IPS-15b (cell line): ENCODE results near the gene UTP14C.
"Not testable (repeated sequence)": the region's sequence is repeated elsewhere in the genome, so short reads cannot be mapped to it uniquely, and the experiment has no call there.

Experiments used
- H3K27me3 ChIP-seq: one replicate; pipeline ENCODE4 v1.6.1; 2013; ENCODE audit warnings: low read length; ENCODE audit not compliant: control insufficient read depth, insufficient read depth
- H3K36me3 ChIP-seq: one replicate; pipeline ENCODE4 v1.6.1; 2013; ENCODE audit warnings: low read length; ENCODE audit not compliant: control insufficient read depth, insufficient read depth
- H3K4me1 ChIP-seq: one replicate; pipeline ENCODE4 v1.6.1; 2013; ENCODE audit warnings: mild to moderate bottlenecking, low read length; ENCODE audit not compliant: control insufficient read depth, insufficient read depth
- H3K4me3 ChIP-seq: one replicate; pipeline ENCODE4 v1.5.1; 2013; ENCODE audit warnings: low read depth, low read length
- H3K9ac ChIP-seq: one replicate; pipeline ENCODE4 v1.6.1; 2013; ENCODE audit warnings: low read depth, mild to moderate bottlenecking, low read length
- H3K9me3 ChIP-seq: one replicate; pipeline ENCODE4 v1.6.1; 2013; ENCODE audit warnings: mild to moderate bottlenecking, low read length; ENCODE audit not compliant: control insufficient read depth, insufficient read depth

UTP14C gene

DNA sequence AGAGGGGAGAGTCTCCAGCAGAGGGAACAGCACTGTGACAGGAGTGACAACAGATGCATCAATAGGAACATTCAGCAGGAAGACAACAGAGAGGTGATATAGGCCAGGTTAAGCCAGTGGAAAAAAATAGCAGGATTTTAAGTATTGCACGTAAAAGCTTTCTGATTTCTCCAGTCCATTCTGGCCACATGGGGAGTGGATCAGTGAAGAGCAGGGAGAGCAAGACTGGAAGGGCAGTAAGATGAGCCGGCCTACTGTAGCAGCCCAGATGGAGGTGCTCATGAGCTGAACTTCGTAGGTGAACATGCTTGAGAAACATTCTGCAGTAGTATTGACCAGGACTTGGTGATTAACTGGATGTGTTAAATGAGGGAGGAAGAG is 1.7 kb downstream of the UTP14C start:
- Histone ChIP-seq H3K4me3 (no peak overlapping the region), H3K27me3 (no peaks in the 10 kb centered on the region), H3K9me3 (no peaks in the 10 kb centered on the region), H3K9ac (no peak overlapping the region), H3K4me1 (no peaks in the 10 kb centered on the region), H3K36me3 (peaks cover 13% of the 10 kb centered on the region)

DNA sequence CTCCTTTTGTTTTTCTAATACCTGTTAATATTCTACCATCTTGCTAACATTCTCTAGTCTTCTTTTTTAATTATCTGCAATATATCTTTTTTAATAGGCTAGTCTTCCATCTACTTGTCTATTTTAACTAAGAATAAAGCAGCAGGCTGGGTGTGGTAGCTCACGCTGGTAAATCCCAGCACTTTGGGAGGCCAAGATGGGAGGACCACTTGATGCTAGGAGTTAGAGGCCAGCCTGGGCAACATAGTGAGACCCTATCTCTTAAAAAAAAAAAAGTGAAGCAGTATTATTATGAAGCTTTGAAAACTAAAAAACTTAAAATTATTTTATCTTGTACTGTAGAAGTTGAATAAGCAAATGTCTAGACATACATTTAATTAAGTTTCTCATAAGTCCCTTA is 3.3 kb downstream of the UTP14C start:
- Histone ChIP-seq H3K9ac (no peak overlapping the region), H3K4me3 (no peak overlapping the region), H3K36me3 (peaks cover 13% of the 10 kb centered on the region)

DNA sequence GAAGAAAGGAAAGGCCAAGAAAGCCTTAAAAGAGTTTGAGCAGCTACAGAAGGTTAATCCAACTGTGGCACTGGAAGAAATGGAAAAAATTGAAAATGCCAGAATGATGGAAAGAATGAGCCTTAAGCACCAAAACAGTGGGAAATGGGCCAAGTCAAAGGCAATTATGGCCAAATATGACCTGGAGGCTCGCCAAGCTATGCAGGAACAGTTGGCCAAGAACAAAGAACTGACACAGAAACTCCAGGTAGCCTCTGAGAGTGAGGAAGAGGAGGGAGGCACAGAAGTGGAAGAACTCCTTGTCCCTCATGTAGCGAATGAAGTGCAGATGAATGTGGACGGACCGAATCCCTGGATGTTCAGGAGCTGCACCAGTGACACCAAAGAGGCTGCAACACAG is 5.1 kb downstream of the UTP14C start:
- Histone ChIP-seq H3K4me3 (no peak overlapping the region), H3K4me1 (no peaks in the 10 kb centered on the region), H3K36me3 (peaks cover 13% of the 10 kb centered on the region), H3K9ac (no peak overlapping the region), H3K27me3 (no peaks in the 10 kb centered on the region), H3K9me3 (no peaks in the 10 kb centered on the region)

More for the DNA sequence above, 3.3 kb downstream of the UTP14C start:
- Histone ChIP-seq H3K9me3 (no peaks in the 10 kb centered on the region), H3K27me3 (no peaks in the 10 kb centered on the region), H3K4me1 (no peaks in the 10 kb centered on the region)

DNA sequence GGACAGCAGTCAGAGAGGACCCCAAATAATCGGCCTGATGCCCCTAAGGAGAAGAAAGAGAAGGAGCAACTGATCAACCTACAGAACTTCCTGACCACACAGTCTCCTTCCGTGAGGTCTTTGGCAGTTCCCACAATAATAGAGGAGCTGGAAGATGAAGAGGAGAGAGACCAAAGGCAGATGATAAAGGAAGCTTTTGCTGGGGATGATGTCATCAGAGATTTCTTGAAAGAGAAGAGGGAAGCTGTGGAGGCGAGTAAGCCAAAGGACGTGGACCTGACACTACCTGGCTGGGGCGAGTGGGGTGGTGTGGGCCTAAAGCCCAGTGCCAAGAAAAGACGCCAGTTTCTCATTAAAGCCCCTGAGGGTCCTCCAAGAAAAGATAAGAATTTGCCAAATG is 5.9 kb downstream of the UTP14C start:
- H3K36me3 ChIP-seq = peaks cover 11% of the 10 kb centered on the region
- H3K9ac ChIP-seq, H3K4me1 ChIP-seq: not testable (repeated sequence)

DNA sequence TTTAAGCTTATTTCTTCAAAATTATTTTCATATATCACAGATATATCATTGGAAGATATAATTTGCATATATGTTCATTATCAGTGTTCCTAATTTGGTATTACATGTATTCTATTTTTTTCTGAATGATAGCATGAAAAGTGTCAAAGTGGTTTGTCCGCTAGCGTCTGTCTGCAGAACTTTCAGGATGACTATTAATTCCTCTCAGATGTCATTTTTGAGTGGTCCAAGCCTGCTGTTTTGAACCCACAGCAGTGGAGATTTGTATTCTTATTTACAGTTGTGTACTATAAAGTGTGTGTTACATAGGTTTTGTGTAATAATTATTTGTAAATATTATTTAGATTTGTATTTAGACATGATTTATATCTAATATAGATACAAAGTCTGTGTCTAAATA is 8.5 kb downstream of the UTP14C start:
- H3K4me1 ChIP-seq = no peaks in the 10 kb centered on the region
- no peak overlapping the region for H3K9ac ChIP-seq
- peaks cover 5% of the 10 kb centered on the region for H3K36me3 ChIP-seq
- no peaks in the 10 kb centered on the region for H3K9me3 ChIP-seq
- no peaks in the 10 kb centered on the region for H3K27me3 ChIP-seq
- H3K4me3 ChIP-seq = no peak overlapping the region

More for the DNA sequence above, 5.9 kb downstream of the UTP14C start:
- H3K4me3 ChIP-seq, H3K9me3 ChIP-seq, H3K27me3 ChIP-seq: not testable (repeated sequence)

DNA sequence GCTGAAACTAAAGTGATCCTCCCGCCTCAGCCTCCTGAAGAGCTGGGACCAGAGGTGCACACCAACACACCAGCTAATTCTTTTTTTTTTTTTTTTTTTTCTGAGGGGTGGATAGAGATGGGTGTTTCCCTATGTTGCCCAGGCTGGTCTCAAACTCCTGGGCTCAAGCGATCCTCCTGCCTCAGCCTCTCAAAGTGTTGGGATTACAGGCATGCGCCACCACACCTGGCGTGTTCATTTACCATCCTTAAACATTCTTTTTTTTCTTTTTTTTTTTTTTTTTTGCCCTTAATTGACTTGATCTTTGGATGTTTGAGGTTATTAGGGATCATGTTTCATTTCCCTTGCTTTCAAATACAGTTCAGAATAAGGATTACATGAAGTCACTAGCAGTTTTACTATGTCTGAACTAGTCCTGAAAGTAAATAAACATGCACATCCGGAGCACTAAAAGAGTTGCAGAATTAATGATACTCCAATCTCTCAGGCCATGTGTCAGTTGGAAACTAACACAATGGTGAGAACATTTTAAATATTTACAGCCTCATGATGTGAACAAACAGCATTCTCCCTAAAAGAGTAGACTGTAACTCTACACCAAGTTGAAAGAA is 10.2 kb downstream of the UTP14C start:
- Histone ChIP-seq H3K9ac (no peak overlapping the region), H3K9me3 (no peaks in the 10 kb centered on the region), H3K4me3 (no peak overlapping the region), H3K4me1 (no peaks in the 10 kb centered on the region), H3K27me3 (no peaks in the 10 kb centered on the region), H3K36me3 (peaks cover 2% of the 10 kb centered on the region)

DNA sequence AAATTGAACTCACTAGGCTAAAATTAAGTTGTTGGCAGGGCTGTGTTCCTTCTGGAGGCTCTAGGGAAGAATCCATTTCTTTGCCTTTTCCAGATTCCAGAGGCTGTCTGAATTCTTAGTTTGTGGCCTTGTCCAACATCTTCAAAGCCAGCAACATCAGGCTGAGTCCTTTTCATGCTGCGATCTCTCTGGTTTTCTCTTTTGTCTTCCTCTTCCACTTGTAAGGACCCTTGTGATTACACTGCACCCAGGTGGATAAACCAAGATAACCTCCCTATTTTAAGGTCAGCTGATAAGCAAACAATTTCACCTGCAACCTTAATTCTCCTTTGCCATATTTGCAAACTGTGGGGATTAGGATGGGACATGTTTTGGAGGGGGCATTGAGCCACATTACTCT is 11.5 kb downstream of the UTP14C start:
- no peaks in the 10 kb centered on the region for H3K4me1 ChIP-seq
- H3K4me3 ChIP-seq = no peak overlapping the region
- no peaks in the 10 kb centered on the region for H3K36me3 ChIP-seq
- no peaks in the 10 kb centered on the region for H3K9me3 ChIP-seq
- no peaks in the 10 kb centered on the region for H3K27me3 ChIP-seq
- H3K9ac ChIP-seq = no peak overlapping the region

DNA sequence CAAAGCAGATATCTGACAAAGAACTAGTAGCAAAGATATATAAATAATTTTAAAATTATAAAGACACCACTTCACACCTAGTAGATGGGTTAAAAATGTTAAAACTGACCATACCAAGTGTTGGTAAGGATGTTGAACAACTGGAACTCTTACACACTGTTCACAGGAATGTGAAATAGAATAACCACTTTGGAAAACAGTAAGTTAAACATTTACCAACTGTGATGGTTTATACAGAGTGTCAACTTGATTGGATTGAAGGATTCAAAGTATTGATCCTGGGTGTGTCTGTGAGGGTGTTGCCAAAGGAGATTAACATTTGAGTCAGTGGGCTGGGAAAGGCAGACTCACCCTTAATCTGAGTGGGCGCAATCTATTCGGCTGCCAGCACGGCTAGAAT is 19.2 kb downstream of the UTP14C start:
- no peaks in the 10 kb centered on the region for H3K27me3 ChIP-seq

DNA sequence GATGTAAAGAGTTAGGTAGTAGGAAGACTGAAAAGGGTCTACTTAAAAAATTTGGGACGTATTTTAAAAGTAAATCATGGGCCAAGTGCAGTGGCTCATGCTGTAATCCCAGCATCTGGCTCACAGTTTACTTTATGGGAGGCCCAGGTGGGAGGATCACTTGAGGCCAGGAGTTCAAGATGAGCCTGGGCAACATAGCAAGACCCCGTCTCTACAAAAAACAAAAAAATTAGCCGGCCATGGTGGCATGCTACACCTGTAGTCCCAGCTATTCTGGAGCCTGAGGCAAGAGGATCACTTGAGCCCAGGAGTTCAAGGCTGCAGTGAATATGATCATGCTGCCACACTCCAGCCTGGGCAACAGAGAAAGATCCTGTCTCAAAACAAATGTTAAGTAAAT is 23.0 kb downstream of the UTP14C start:
- Histone ChIP-seq H3K4me3 (no peak overlapping the region), H3K4me1 (peaks cover 6% of the 10 kb centered on the region), H3K36me3 (no peaks in the 10 kb centered on the region), H3K9ac (no peak overlapping the region), H3K27me3 (no peaks in the 10 kb centered on the region), H3K9me3 (no peaks in the 10 kb centered on the region)

More for the DNA sequence above, 19.2 kb downstream of the UTP14C start:
- Histone ChIP-seq H3K4me1 (no peaks in the 10 kb centered on the region), H3K36me3 (no peaks in the 10 kb centered on the region), H3K9me3 (no peaks in the 10 kb centered on the region), H3K9ac (no peak overlapping the region), H3K4me3 (no peak overlapping the region)

DNA sequence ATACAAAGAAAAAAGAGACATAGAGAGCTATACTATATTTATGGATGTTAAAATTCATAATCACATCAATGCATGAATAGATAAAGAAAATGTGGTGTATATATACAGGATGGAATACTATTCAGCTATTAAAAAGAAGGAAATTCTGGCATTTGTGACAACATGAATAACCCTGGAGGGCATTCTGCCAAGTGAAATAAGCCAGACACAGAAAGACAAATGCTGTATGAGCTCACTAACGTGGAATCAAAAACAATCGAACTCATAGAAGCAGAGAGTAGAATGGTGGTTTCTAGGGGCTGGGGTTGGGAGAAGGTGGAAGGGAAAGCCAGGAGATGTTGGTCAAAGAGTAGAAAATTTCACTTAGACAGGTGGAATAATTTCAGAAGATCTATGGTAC is 24.0 kb downstream of the UTP14C start:
- H3K9me3 ChIP-seq = no peaks in the 10 kb centered on the region
- H3K4me3 ChIP-seq = no peak overlapping the region
- no peaks in the 10 kb centered on the region for H3K27me3 ChIP-seq
- no peak overlapping the region for H3K9ac ChIP-seq
- H3K36me3 ChIP-seq = no peaks in the 10 kb centered on the region
- peaks cover 6% of the 10 kb centered on the region for H3K4me1 ChIP-seq

DNA sequence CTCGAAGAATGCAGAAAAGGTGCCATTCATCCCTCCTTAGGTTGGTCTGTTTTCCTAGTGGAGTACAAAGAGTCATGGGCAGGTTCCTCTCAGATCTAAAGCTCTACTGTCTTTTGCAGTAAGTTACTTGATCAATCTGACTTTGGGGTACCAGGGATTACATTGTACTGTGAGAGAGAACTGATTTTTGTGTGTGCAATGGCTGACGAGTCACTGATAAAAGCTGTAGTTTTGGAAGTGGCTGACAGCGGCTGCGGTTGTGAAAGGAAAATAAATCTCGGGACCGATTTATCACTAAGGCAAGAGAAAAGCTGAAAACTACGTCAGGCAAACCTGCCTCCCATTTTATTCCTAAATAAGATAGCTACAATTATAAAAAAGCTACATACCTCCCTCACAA is 26.9 kb downstream of the UTP14C start:
- Histone ChIP-seq H3K4me3 (no peak overlapping the region), H3K27me3 (no peaks in the 10 kb centered on the region), H3K4me1 (peaks cover 6% of the 10 kb centered on the region), H3K9ac (no peak overlapping the region), H3K36me3 (no peaks in the 10 kb centered on the region), H3K9me3 (no peaks in the 10 kb centered on the region)

DNA sequence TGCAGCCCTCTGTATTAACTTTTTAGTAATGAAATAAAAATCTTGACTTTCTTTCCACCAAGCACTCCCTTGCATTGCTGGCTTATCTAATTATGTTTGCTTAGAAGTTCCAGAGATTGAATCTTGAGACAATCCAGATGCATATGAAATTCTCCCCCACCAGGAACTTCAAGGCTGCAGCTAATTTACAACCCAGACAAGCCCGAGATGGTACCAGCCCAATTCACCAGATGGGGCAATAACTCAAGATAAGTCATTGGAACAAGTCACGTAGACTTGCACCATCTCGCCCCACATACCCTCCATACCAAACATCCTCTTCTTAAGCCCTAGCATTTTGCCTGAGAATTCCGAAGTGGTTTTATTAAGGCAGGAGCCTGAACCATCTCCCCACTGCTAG is 29.0 kb downstream of the UTP14C start:
- no peaks in the 10 kb centered on the region for H3K9me3 ChIP-seq
- no peak overlapping the region for H3K4me3 ChIP-seq
- H3K36me3 ChIP-seq = no peaks in the 10 kb centered on the region
- no peaks in the 10 kb centered on the region for H3K27me3 ChIP-seq
- H3K4me1 ChIP-seq = peaks cover 6% of the 10 kb centered on the region
- H3K9ac ChIP-seq = no peak overlapping the region
